HG03521 (cell line): ENCODE measurements around the gene HERPUD2.
A peak's percentile ranks its signal among the peaks of the same experiment; 100 is the strongest.
"Not testable (repeated sequence)": the region's sequence is repeated elsewhere in the genome, so short reads cannot be mapped to it uniquely, and the experiment has no call there.

Source experiments
- ATAC-seq: cut with Tn5 transposase; IDR thresholded peaks from one replicate; pipeline ENCODE4 v1.9.1; 2021; ENCODE audit warnings: mild to moderate bottlenecking, moderate library complexity; ENCODE audit not compliant: unreplicated experiment

The HERPUD2 gene

DNA sequence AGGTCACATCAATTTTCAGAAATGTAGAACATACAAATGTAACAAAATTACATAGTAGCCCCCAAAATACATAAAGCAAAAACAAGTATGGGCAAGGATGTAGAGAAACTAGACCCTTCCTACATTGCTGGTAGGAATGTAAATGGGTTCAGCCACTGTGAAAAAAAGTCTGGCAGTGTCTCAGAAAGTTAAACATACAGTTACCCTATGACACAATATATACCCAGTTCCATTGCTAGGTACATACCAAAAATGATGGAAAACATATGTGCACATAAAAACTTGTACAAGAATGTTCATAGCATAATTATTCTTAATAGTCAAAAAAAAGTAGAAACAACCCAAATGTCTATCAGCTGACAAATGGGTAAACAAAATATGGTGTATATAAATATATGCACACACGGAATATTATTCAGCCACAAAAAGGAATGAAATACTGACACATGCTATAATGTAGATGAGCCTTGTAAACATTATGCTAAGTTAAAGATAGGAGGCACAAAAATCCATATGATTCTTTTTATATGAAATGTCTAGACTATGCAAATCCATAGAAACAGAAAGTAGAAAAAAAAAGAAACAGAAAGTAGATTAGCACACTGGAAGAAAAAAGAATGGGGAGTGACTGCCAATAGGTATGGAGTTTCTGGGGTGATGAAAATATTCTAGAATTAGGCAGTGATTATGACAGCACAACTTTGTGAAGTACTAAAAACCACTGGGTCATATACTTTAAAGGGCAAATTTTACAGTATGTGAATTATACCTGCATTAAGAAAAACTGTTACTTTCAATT lies 13.5 kb downstream of the HERPUD2 start:
- no peak for ATAC-seq

DNA sequence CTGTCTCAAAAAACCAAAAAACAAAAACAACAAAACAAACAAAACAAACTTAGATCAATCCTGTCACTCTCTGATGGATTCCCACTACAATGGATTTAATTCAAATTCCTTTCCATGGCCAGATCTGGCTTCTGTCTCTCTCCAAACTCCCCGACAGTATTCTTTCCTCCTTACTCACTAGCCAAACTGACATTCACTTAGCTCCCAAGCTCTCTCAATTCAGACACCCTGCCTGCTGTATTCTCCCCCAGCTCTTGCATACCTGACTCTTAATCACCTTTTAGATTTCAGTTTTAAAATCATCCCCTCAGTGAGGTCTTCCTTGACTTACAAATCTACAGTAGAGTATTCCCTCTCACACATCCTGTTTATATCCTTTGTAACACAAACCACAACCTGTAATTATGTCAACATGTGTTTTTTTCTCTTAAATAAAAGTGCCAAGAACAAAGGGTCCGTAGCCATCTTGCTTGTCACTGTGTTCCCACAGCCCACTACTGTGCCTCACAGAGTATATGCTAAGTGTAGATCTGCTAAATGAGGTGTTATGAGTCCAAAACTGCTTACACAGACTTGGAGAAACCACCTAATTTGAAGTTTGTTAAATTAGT lies 14.4 kb downstream of the HERPUD2 start:
- no peak for ATAC-seq

DNA sequence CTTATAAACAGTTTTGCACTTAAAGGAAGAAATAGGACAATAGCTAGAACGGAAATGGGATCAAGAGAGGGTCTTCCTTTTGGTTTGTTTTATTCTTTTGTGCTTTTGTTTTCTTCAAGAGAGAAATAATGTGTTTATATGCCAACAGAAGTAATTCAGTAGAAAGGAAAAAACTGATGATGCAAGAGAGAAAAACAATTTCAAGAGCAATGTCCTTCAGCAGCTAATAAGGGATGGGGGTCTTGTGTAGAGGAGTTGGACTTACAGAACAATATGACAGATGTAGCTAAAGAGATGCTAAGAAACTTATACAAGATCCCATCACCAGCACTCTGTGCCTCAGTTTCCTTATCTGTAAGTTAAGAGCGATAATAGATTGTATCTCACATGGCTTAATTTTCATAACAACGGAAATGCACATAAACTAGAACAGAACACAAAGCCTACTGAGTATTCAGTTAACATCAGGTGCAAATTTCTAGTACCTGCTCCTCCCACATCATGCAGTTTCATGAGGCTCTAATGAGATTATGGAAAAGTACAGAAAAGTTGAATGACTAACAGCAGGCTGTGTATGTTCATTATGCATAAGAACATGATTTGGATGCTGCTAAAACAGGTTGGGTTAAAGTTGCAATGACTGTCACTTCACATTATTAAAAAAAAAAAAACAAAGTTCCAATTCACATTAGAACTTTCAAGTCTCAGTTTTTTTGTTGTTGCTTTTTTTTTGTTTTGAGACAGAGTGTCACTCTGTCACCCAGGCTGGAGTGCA lies 17.2 kb downstream of the HERPUD2 start:
- no peak for ATAC-seq

DNA sequence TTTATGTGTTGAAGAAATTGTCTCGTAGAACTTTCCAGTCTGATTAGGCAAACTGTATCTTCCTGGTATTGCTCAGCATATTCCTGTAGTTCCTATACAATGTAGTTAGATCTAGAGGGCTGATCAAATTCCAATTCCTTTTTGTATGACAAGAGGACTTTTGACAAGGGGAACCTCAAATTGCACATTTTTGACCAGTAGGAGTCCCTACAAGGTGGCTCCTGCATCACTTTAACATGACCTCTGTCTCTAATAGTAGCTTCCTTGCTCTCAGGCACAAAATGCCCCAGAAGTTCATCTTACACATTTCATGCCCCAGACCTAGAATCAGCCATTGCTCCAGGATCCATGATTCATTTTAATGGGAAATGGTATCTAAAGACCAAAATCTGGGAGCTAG lies 18.7 kb downstream of the HERPUD2 start:
- ATAC-seq = no peak

DNA sequence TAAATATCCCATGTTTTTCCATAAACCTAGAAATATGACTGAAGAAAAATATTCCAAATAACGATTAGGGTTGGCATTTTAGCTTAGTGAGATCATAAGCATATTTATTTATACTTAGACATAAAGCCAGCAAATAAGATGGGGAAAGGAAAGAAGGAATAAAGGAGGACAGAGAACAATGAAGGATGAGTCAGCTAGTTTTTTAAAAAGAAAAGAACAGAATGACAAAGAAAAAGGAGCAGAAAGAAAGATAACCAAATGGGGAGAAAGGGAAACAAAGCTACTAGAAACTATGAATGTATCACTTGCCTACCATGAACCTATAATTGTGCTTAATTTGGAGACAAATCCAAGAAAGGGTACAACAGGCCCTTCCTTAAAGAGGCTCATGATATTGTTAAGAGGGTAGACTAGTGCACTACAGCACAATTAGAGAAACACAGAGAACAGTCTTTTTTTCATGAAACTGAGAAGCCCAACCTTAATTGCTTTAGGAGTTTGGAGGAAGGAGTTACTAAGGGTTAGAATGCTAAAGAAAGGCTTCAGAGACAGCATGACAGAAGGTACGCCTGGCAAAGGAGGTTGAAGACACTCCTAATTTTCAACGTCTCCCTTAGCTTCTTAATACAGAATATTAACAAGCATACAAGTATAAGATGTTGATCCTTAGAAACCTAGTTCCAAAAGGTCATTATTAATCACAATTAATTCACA lies 23.9 kb downstream of the HERPUD2 start:
- no peak for ATAC-seq

DNA sequence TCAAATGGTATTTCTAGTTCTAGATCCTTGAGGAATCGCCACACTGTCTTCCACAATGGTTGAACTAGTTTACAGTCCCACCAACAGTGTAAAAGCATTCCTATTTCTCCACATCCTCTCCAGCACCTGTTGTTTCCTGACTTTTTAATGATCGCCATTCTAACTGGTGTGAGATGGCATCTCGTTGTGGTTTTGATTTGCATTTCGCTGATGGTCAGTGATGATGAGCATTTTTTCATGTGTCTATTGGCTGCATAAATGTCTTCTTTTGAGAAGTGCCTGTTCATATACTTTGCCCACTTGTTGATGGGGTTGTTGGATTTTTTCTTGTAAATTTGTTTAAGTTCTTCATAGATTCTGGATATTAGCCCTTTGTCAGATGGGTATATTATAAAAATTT lies 34.5 kb downstream of the HERPUD2 start:
- ATAC-seq = not testable (repeated sequence)

DNA sequence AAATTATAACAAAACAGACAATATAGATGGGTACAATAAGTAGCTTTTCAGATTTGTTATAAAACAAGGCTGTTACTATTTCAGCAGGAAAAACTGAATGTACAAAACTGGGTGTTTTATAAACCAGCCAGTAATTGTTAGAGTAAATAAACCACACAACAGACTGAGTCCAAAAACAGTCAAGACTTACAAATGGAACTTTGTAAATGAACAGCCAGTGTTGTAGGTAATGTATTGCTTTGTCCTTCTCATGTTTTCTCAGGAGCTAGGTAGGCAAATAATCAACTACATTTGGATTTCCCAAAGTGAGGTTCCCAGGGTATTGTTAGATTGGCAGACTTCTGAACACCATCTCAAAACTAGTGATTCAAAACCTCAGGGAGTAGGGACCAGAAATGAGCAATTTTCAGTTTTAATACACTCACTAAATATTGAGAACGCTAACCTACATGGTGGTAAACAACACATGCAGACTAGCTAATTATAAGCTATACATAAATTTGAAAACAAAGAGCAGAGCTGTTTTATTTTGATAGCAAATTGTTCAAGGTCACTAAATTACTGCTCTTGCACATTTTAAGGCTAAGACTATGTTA lies 36.2 kb downstream of the HERPUD2 start:
- ATAC-seq = no peak

DNA sequence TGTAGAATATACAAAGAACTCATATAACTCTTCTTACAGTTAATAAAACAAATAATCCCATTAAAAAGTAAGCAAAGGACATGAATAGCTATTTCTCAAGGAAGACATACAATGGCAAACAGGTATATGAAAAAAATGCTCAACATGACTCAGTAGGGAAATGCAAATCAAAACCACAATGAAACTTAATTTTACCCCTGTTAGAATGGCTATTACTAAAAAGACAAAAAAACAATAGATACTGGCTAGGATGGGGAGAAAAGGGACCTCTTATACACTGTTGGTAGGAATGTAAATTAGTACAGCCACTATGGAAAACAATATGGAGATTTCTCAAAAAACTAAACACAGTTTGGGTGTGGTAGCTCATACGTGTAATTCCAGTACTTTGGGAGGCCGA lies 37.8 kb downstream of the HERPUD2 start:
- ATAC-seq = no peak

DNA sequence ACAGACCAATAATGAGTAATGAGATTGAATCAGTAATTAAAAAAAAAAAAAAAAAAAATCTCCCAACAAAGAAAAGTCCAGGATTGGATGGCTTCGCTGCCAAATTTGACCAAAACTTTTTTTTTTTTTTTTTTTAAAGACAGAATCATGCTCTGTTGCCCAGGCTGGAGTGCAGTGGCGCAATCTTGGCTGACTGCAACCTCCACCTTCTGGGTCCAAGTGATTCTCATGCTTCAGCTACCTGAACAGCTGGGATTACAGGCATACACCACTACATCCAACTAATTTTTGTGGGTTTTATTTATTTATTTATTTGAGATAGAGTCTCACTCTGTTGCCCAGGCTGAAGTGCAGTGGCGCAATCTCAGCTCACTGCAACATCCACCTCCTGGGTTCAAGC lies 40.4 kb downstream of the HERPUD2 start:
- not testable (repeated sequence) for ATAC-seq

DNA sequence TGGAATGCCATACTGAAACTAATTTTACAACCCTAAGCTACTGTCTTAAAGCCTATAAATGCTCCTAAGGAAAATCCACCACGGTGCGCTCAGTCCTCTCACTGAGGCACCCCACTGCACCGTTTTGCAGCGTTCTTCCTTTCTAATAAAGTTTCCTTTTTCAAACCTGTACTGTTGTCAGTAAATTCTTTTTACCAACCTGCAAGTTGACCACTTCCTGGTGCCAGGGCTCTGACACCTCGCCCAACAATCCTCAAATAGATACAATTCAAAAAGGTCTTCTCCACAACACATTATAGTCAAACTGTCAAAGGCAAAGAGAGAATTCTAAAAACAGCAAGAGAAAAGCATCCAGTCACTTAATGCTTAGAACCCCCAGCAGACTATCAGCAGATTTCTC lies 42.8 kb downstream of the HERPUD2 start:
- ATAC-seq = no peak

DNA sequence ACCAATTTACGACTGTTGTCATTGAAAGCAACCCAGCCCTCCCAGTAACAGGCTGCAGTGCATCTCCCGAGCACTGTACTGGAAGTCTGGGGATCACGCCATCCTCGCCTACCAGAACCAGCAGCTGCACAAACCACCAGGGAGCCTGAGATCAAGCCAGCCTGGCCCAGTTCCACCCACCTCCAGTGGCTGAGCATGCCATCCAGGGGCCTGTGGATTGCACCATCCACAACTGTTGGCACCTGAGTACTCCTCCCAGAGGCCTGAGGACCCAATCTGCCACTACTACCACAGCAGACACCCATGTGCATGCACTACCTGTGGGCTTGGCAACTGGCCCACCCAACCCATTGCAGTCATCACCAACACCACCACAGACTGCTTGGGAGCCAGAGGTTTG lies 44.2 kb downstream of the HERPUD2 start:
- no peak for ATAC-seq

DNA sequence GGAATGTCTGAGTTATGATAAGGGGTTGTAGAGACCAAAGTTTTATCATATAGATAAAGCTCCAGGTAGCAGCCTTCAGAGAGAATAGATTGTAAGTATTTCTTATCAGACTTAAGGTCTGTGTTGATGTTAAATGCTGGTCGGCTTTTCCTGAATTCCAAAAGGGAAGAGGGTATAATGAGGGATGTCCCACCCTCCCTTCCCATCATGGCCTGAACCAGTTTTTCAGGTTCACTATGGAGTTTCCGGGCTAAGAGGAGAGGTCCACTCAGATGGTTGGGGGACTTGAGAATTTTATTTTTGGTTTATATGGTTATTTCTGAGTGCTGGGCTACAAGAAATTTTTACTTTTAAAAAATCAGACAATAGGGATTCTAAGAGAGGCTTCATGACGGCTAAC lies 45.2 kb downstream of the HERPUD2 start:
- ATAC-seq = no peak

DNA sequence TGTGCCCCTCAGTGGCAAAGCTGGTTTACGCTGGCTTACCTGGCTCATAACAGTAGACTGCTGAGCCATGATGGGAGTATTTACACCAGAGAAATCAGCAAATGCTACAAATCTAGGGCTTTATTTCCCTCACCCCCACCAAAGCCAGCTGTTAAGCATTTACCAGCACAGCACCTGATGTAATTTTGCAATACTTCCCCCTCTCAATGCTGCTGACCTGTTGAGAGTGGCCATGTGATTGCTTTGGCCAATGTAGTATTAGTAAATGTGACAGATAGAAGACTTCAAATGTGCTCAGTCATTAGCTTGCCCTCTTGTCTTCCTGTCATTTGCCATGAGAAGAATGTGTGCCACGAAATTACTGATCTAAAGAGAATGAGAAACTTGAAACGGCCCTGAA lies 46.6 kb downstream of the HERPUD2 start:
- no peak for ATAC-seq

DNA sequence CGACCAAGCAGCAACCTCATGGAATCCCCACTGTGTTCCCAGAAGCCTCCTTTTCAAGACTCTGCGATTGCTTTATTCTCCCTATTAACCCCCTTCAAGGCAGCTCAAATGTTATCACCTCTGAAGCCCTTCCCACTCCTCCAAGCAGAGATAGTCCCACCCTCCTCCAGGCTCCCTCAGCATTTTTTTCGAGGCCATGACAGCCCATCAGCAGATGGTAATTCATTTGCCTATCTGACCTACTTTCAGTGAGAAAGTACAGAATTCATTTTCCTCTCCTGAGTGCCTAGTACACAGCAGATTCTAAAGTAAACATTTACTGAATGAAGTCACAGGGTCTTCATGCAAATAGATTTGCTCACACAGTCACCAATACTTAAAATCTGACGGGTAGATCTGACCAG lies 47.8 kb downstream of the HERPUD2 start:
- ATAC-seq = no peak

DNA sequence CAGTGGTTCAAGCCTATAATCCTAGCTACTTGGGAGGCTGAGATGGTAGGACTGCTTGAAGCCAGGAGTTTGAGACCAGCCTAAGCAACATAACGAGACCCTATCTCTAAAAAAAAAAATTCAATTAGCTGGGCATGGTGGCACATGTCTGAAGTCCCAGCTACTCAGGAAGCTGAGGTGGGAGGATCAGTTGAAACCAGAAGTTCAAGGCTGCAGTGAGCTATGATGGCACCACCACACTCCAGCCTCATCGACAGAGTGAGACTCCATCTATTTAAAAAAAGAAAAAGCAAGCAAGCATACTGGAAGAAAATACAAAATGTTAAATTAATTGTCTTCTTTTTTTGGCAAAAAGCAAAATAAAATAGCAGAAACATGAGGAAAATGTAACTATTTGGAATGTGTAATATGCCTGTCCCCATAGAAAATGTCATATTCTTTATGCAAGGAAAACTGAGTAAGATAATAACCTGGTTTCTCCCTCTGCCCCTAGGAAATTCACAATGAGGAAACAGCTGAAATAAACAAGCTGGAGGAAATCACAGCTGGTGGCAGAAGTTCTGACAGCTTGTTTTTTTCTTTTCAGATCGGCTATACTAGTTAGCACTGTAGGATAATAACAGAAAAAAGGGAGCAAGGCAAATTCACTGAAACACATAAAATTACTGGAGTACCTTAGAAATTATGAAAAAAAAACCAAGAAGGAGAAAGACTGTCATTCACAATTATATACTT lies 48.5 kb downstream of the HERPUD2 start:
- ATAC-seq = no peak

DNA sequence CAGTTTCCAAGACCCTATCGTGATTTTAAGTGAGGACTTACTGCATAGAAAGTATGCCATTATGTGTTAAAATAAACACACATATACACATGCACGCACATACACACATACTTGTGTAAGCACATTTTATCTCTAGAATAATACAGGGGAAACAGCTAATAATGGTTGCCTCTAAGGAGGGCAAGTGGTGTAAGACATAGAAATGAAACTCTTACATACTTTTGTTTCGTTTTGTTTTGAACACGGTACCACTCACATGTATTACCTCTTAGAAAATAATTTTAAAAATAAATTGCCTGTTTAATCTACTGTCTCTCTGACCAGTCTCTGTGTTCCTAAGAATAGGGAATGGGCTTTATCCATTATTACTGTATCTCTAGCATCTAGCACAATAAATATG lies 49.2 kb downstream of the HERPUD2 start:
- ATAC-seq = no peak

DNA sequence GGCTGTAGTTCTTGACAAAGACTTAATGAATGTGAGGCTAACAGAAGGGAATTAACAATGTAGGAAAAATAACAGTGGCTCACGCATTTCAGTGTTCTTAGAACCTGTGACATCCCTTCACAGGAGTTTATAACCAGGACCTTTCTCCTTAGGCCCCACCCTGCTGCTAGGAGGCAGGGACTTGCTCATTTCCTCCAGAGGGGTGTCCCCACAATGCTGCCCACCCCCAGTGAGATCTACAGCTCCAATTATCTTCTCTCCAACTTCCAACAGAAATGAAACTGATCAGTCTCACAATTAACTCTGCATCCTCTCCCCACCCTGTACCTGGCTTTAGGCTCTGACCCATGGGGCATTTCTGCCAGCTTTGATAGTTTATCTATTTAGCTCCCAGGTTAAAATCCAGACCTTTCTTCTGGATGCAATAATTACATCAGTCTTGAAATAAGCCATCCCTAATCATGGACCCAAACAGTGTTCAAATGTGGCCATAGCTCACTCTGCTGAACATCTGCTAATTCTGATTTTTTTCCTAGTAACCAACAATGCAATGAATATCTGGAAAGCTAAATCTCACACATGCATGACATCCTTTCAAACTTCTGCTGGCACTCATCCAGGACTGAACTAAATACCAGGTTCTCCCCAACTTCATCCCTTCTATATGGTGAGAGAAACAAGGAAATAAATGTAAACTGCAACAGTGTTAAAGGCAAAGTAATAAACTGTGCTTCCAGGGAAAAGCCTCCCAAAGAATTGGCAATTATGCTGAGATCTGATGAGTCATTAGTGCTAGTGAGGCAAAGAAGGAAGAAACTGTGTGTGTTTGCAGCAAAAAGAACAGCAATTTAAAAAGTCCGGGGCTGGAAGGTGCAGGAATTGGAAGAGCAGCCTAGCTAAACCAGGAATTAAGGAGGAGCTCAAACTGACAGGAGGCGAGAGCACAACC lies 64.6 kb downstream of the HERPUD2 start:
- ATAC-seq = no peak

DNA sequence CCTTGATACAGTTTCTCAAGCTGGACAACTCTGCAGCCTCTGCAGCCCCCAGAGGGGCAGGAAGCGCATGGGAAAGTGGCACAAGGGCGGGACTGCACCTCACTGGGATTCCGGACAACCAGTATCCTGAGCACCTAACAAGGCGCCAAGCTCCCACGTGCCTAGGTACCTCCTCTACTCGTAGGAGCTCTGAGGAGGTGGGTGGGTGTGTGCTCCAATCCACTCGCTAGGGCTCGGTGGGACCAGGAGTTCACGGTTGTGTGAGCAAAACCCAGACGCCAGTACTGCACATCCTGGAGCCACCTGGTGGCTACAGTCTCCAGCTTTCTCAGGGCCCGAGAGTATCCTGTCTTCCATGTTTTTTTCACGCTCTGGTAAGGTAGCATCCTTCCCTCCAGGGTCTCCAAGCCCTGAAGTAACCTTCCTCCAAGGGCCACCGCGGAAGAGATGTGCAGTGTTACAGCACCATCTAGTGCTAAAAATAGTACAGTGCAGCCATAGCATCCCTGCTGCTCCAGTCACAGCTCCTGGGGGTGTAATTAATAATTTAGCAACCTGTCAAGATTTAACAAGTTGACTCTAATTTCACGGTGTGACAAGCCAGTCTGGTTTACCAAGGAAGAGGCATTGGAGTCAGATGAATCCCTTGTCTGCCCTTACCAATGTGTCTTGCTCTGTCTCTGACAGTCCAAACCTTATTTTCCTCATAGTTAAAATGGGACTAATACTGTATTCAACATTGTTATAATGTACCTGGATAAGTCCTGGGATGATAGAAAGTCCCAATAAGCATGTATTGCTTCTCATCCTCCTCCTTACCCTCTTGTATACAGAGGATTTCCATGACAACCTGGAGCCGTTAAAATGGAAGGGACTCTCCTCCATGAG lies 70.4 kb downstream of the HERPUD2 start:
- peak; percentile 79 for ATAC-seq
